ENCODE measurements around the gene UMODL1.

- TF ChIP-seq MYC (IDR thresholded peaks at IDR 0.05; ENCODE audit: low read depth, low read length) (no peak), CTCF (IDR thresholded peaks at IDR 0.05; ENCODE audit: low read depth, low read length) (no peak)
Observed at GRCh38 chr21:42148097-42148496, 77.0 kb downstream of the UMODL1 start.

All from NB4 (cell line).